Neural crest cell (in vitro differentiated cells): ENCODE results near the gene LPCAT3. TPM values are rescaled to one million over a fixed set of nuclear protein-coding genes. Genes with fewer than 3 reads are reported as not detected.

Experiments
- DNase-seq: peaks from one replicate; pipeline ENCODE4 v3.0.0; 2021; ENCODE audit warnings: low read depth, mixed read lengths, low spot score
- H3K27ac Mint-ChIP-seq: one replicate; pipeline ENCODE4 v1.8.0; 2021; ENCODE audit warnings: mild to moderate bottlenecking, mixed read lengths; ENCODE audit not compliant: unreplicated experiment
- H3K27me3 Mint-ChIP-seq: 2 replicates; pipeline ENCODE4 v1.8.0; 2021; ENCODE audit warnings: low read depth, mild to moderate bottlenecking, mixed read lengths
- H3K36me3 Mint-ChIP-seq: 2 replicates; pipeline ENCODE4 v1.8.0; 2021; ENCODE audit warnings: low read depth, mild to moderate bottlenecking, mixed read lengths
- H3K4me1 Mint-ChIP-seq: 2 replicates; pipeline ENCODE4 v1.8.0; 2021; ENCODE audit warnings: mixed read lengths
- H3K4me3 Mint-ChIP-seq: one replicate; pipeline ENCODE4 v1.8.0; 2021; ENCODE audit warnings: mild to moderate bottlenecking, mixed read lengths
- H3K9me3 Mint-ChIP-seq: 2 replicates; pipeline ENCODE4 v1.8.0; 2021; ENCODE audit warnings: mixed read lengths
- total RNA-seq: library from RNA; stranded (reverse); gene quantifications from 2 replicates; pipeline ENCODE4 v1.2.1, GENCODE V29; 2021
- TF ChIP-seq, protein P1 (sequence below): fragments of 200-600 bp; sonication (generic); conservative IDR thresholded peaks from 2 replicates; pipeline ENCODE4 v1.5.0; 2021; ENCODE audit warnings: antibody characterized with exemption, mild to moderate bottlenecking

Gene LPCAT3
- total RNA-seq, 1 donor from 2014 or later = 32.8 TPM

DNA sequence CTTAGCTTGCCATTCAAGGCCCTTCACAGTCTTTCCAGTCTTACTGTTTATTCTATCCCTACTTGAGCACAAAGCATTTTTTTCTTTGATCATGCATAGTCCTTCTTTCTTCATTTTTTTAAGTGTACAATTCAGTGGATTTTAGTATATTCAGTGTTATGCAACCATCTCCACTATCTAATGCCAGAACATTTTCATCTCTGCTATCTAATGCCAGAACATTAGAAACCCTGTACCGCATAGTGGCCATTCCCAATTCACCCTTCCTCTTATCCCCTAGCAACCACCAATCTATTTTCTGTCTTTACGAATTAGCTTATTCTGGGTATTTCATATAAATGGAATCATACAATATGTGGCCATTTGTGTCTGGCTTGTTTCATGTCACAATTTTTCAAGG, 13.4 kb downstream of the LPCAT3 start:
- Mint-ChIP-seq H3K27me3 (no peaks in the 10 kb centered on the region), H3K36me3 (no peaks in the 10 kb centered on the region), H3K4me3 (no peak overlapping the region), H3K27ac (no peak overlapping the region), H3K4me1 (no peaks in the 10 kb centered on the region), H3K9me3 (no peaks in the 10 kb centered on the region)
- DNase-seq = no peak
- TF ChIP-seq, protein P1, sequence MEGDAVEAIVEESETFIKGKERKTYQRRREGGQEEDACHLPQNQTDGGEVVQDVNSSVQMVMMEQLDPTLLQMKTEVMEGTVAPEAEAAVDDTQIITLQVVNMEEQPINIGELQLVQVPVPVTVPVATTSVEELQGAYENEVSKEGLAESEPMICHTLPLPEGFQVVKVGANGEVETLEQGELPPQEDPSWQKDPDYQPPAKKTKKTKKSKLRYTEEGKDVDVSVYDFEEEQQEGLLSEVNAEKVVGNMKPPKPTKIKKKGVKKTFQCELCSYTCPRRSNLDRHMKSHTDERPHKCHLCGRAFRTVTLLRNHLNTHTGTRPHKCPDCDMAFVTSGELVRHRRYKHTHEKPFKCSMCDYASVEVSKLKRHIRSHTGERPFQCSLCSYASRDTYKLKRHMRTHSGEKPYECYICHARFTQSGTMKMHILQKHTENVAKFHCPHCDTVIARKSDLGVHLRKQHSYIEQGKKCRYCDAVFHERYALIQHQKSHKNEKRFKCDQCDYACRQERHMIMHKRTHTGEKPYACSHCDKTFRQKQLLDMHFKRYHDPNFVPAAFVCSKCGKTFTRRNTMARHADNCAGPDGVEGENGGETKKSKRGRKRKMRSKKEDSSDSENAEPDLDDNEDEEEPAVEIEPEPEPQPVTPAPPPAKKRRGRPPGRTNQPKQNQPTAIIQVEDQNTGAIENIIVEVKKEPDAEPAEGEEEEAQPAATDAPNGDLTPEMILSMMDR = no peak

DNA sequence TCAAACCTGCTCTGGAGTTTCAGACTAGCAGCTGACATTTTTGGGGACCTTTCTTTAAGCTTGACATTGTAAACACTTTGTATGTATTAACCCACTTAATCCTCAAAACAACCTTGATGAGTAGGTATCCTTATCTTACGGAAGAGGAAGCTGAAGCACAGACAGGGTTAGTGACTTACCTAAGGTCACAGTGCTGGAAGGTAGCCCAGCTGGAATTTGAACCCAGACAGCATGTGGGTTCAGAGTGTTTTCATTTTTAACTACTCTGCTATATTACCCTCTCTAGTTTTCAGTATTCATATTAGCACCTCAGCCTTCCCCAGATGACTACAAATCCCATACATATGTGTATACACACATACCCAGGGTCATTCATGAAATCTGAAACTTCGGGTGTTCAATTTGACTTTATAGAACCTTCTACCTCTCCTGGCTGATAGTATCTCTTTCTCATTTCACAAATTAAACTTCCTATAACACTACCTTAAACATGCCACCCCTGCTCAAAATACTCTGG, 13.9 kb downstream of the LPCAT3 start:
- Mint-ChIP-seq H3K4me1 (no peaks in the 10 kb centered on the region), H3K36me3 (no peaks in the 10 kb centered on the region), H3K27me3 (no peaks in the 10 kb centered on the region), H3K27ac (no peak overlapping the region), H3K4me3 (no peak overlapping the region), H3K9me3 (no peaks in the 10 kb centered on the region)
- DNase-seq = no peak
- TF ChIP-seq, protein P1 = no peak

DNA sequence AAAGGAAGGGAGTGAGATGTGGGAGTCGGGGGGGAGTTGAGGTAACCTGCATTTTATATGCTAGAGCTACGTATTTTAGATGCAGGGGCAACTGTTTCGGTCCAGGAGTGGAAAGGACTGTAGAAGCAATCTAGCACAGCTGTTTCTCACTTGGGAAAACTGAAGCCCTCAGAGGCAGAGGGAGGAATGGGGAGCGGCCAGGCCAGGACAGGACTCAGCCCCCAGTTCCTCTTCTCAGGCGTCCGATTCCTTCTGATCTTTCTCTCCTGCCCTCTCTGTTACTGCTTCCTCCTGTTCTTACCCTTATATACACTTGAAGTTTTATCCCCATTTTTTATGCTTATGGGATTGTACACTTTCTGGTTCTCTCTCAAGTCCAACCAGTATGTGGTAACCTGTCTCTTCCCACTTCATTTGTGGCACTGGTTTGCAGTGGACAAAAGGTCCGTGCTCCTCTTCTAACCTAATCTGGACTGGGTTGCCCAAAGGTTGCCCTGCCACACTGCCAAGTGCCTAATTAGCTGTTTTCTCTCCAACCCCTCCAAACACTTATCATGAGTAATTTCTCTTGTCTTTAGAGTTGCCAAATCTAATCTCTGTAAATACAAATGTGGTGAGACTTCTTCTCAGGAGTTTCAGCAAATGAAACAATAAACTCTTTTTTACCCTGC, 16.2 kb downstream of the LPCAT3 start:
- H3K9me3 Mint-ChIP-seq = no peaks in the 10 kb centered on the region
- no peak for DNase-seq
- H3K36me3 Mint-ChIP-seq = peaks cover 2% of the 10 kb centered on the region
- TF ChIP-seq, protein P1 = no peak
- H3K27ac Mint-ChIP-seq = no peak overlapping the region
- no peaks in the 10 kb centered on the region for H3K4me1 Mint-ChIP-seq
- no peaks in the 10 kb centered on the region for H3K27me3 Mint-ChIP-seq
- H3K4me3 Mint-ChIP-seq = no peak overlapping the region

DNA sequence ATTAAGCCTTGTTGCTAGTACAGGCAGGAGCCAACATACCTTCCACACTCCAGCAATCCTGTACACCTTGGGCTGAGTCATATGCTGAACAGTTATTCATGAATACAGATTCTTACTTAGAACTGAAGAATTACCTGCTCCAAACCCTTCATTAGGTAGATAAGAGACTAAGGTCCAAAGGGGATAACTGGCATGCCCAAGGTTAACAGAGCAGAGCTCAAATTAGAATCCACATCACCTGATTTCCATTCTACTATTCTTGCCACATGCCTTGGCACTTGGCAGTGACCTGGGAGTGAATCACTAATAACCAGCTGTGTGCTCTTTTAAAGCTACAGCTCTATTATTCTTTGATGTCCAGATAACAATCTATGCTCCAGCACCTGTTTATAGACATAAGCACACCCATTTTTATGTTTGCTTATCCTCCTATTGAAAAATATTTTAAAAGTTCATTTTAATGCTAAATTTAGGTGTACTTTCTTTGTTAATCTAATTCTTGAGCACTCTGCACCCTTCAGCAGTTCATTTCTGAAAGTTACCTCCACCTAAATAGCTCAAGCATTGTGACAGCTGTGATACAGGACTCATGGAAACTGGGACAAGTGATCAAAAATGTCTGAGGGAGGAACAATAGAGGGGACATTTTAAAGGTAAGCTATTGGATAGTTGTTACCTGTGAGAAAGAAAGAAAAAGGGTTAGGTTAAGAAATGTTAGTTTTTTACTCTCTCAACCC, 19.4 kb downstream of the LPCAT3 start:
- TF ChIP-seq, protein P1 = no peak
- H3K27ac Mint-ChIP-seq = no peak overlapping the region
- DNase-seq = no peak
- no peak overlapping the region for H3K4me3 Mint-ChIP-seq
- H3K4me1 Mint-ChIP-seq = peaks cover 7% of the 10 kb centered on the region
- H3K27me3 Mint-ChIP-seq = no peaks in the 10 kb centered on the region
- H3K36me3 Mint-ChIP-seq = peaks cover 10% of the 10 kb centered on the region
- H3K9me3 Mint-ChIP-seq = no peaks in the 10 kb centered on the region

DNA sequence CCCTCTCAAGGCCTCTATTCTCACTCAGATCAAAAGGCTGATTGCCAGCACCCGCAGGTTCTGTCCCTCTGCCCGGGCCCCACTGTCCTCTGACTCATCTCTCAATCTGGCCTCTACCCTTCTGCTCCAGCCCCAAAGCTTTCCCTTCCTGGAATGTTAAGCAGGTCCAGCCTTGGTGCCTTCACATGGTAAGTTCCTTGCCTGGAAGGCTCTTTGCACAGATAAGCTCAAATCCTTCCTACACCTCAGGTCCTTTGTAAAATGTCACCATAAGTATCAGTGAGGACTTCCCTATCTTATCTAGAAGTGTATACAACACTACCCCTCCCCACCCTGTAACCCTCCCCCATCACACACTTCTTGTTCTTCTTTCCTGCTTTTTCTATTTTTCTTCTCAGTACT, 22.2 kb downstream of the LPCAT3 start:
- Mint-ChIP-seq H3K36me3 (peaks cover 10% of the 10 kb centered on the region), H3K9me3 (no peaks in the 10 kb centered on the region), H3K27ac (no peak overlapping the region), H3K4me3 (no peak overlapping the region), H3K27me3 (no peaks in the 10 kb centered on the region), H3K4me1 (peaks cover 7% of the 10 kb centered on the region)
- no peak for DNase-seq
- TF ChIP-seq, protein P1 = no peak
